SJCRH30 (cell line): ENCODE results near the gene PTPN22. TPM values are rescaled to one million over a fixed set of nuclear protein-coding genes. Genes with fewer than 3 reads are reported as not detected.

ENCODE experiments used
- DNase-seq, 2 experiments: peaks; one replicate each; pipeline ENCODE4 v3.0.0-alpha.2; 2015 to 2020
- H3K27ac ChIP-seq: fragments of 250-450 bp; sonication (Bioruptor Pico); 2 replicates; pipeline ENCODE4 v1.5.1; 2020; ENCODE audit warnings: mild to moderate bottlenecking, moderate library complexity
- H3K27me3 ChIP-seq: fragments of 250-450 bp; sonication (Bioruptor Pico); 2 replicates; pipeline ENCODE4 v1.5.1; 2020; ENCODE audit warnings: mild to moderate bottlenecking, moderate library complexity
- H3K36me3 ChIP-seq: fragments of 250-450 bp; sonication (Bioruptor Pico); 2 replicates; pipeline ENCODE4 v1.5.1; 2020; ENCODE audit warnings: mild to moderate bottlenecking, moderate library complexity
- H3K4me1 ChIP-seq: fragments of 250-450 bp; sonication (Bioruptor Pico); 2 replicates; pipeline ENCODE4 v1.5.1; 2020; ENCODE audit warnings: mild to moderate bottlenecking, moderate library complexity
- H3K4me3 ChIP-seq: fragments of 250-450 bp; sonication (Bioruptor Pico); 2 replicates; pipeline ENCODE4 v1.5.1; 2020; ENCODE audit warnings: mild to moderate bottlenecking, moderate library complexity
- H3K9me3 ChIP-seq: fragments of 250-450 bp; sonication (Bioruptor Pico); replicated peaks from 2 replicates; pipeline ENCODE4 v1.5.1; 2020; ENCODE audit warnings: mild to moderate bottlenecking, moderate library complexity
- total RNA-seq: library from RNA; depleted of rRNA; stranded (reverse); fragments of >200 nt; shearing (Covaris generic); gene quantifications from 2 replicates; pipeline ENCODE4 v1.2.3, GENCODE V29; 2014; rRNA removed

The PTPN22 gene
- total RNA-seq: 1.4 and 2.0 TPM in 2 replicates

DNA sequence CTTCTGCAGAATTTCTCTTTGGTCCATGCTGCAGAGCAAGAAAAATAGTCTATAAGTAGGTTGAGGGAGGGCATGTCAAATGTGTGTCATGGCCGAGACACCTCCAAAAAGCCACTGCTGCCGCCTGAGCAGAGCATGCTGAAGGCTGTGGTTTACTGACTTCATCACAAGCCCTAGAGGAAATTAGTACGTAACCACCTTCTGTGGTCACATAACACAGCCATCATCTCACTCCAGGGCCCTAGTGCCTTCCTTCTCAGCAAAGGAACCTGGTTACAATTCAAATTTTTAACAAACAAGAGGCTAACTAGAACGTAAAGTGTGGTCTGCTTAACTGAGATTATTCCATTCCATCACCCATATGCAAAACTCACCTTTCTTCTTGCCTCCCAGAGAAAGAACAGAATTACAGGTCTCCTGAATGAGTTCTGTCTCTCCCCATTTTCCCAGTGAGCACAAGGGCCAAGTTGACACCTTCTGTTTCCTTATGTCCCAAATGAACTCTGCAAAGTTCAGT, at the start of gene PTPN22:
Gene PTPN22, minus strand, starts transcription at position 116 of the 517 bp plus-strand sequence.
- H3K27ac ChIP-seq: no peak within 1 kb of the TSS
- no peaks in the 10 kb centered on the region for H3K36me3 ChIP-seq
- peak within 1 kb of the TSS; percentile 18; the same call in 1 of the 2 replicates for H3K4me3 ChIP-seq
- H3K9me3 ChIP-seq: no peaks in the 10 kb centered on the region
- no peaks in the 10 kb centered on the region for H3K27me3 ChIP-seq
- peak; percentile 43 to 58 for DNase-seq
- H3K4me1 ChIP-seq: peaks cover 7% of the 10 kb centered on the region; the same call in 1 of the 2 replicates

DNA sequence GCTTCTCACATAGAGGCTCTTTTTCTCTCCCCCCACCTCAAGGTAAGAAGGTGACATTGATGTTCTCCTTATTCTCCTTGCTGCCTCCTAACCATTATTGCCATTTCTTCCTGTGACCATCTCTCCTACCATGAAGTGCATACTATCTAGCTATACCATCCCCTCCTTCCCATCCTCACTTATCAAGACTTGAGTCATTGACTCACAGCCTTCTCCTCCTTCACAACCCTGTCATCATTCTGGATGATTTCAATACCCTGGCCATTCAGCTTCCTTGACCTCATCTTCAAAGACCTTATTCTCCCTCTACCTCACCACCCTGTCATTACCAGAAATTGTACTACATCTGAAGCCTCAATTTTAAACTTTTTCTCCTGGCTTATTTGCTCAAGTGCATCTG, 46.7 kb upstream of the PTPN22 start:
- DNase-seq: no peak
- no peak overlapping the region for H3K27ac ChIP-seq
- no peaks in the 10 kb centered on the region for H3K4me1 ChIP-seq
- H3K4me3 ChIP-seq: no peak overlapping the region
- no peaks in the 10 kb centered on the region for H3K27me3 ChIP-seq
- peaks cover 3% of the 10 kb centered on the region; the same call in 1 of the 2 replicates for H3K36me3 ChIP-seq
- no peaks in the 10 kb centered on the region for H3K9me3 ChIP-seq

DNA sequence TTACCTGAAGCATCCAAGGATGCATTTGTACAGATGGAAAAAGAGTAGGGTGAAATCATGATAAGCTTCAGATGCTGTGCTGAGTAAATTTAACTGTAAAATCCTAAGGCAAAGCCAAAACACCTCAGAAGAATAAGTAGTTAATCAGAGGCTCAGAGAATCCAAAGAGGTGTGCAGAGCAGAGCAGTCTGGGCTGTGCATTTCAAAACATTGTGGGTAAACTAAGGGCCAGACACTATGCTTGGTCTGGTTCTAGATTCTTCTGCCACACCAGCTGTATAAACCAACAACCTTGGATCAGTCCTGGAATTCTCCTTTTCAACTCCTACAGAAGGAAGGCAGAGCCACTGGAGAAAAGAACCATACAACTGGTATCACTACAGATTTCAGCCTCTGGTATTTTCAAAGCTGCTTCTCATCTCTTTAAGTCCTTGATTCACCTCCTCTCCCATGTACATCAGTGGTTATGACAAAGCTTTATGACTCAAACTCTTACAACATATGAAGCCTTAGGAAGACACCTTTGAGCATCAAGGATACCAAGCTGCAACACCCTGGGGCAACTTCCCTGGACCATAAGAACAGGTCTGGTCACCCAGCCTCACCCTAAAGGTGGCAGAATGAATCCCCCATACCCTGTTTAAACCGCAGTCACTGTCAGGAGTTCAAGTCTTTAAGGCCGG, 46.0 kb upstream of the PTPN22 start:
- Histone ChIP-seq H3K27me3 (no peaks in the 10 kb centered on the region), H3K4me1 (no peaks in the 10 kb centered on the region), H3K36me3 (peaks cover 4% of the 10 kb centered on the region; the same call in 1 of the 2 replicates), H3K9me3 (no peaks in the 10 kb centered on the region), H3K27ac (no peak overlapping the region), H3K4me3 (no peak overlapping the region)
- DNase-seq: no peak

DNA sequence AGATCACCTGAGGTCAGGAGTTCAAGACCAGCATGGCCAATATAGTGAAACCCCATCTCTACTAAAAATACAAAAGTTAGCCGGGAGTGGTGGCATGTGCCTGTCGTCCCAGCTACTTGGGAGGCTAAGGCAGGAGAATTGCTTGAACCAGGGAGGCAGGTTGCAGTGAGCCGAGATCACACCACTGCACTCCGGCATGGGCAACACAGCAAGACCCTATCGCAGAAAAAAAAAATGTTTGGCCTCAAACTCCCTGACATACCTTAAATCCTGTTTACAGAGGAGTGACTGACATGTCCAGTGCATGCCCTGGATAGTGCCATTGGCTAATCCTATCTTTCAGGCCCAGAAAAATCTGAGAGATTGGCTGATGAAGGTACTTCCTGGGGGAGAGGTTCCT, 45.5 kb upstream of the PTPN22 start:
- no peaks in the 10 kb centered on the region for H3K9me3 ChIP-seq
- no peaks in the 10 kb centered on the region for H3K4me1 ChIP-seq
- H3K4me3 ChIP-seq: no peak overlapping the region
- no peaks in the 10 kb centered on the region for H3K27me3 ChIP-seq
- no peak overlapping the region for H3K27ac ChIP-seq
- peaks cover 8% of the 10 kb centered on the region for H3K36me3 ChIP-seq
- no peak for DNase-seq

DNA sequence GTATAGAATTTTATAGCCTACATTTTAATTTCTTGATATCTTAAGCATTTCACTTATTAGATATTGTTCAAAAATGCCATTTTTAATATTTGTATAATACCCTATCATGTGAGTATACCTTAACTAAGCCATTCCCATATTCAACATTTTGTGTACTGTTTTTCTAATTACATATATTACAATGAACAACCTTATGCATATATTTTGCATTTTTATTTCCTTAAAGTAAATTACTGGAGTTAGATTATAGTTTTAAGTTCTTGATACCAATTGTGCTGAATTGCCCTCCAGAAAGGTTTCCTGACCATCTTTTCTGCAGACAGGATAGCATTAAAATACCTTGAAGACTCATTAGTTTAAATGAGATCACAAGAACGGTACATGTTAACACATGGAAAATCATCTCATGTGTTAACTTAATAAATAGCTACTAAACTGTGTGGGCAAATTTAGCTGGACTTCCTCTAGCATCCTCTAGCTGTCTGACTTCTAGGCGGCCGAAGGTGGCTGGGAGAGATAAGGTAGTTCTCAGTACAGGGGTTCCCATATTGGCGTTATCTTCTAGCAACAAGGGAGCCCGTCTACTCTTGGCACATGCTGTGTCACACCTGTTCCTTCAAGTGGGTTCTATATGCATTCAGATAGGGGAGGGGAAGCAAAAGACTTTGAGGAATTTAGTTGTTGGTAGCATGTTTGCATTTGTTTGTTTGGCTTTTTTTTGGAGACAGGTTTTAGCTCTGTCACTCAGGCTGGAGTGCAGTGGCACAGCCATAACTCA, 42.6 kb upstream of the PTPN22 start:
- no peaks in the 10 kb centered on the region for H3K27me3 ChIP-seq
- DNase-seq: no peak
- H3K4me1 ChIP-seq: no peaks in the 10 kb centered on the region
- H3K9me3 ChIP-seq: no peaks in the 10 kb centered on the region
- H3K27ac ChIP-seq: no peak overlapping the region
- no peak overlapping the region for H3K4me3 ChIP-seq
- peaks cover 27% of the 10 kb centered on the region for H3K36me3 ChIP-seq

DNA sequence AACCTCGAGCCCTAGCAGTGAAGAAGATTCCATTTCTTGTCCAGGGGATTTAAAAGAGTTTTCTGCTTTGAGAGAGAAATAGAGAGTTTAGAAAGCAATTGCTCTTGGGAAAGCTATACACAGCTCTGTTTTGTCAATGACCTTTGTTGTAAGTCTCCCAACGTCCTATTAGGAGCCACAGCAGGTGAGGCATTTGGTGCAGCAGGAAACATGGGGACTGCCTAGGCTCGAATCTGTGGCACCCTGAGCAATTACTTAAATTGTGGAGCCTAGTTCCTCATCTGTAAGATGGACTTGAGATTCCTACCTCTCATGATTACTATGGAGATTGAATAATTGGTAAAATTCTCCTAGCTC, 41.8 kb upstream of the PTPN22 start:
- no peak for DNase-seq
- Histone ChIP-seq H3K27ac (no peak overlapping the region), H3K27me3 (no peaks in the 10 kb centered on the region), H3K36me3 (peaks cover 35% of the 10 kb centered on the region), H3K4me3 (no peak overlapping the region), H3K4me1 (no peaks in the 10 kb centered on the region), H3K9me3 (no peaks in the 10 kb centered on the region)

DNA sequence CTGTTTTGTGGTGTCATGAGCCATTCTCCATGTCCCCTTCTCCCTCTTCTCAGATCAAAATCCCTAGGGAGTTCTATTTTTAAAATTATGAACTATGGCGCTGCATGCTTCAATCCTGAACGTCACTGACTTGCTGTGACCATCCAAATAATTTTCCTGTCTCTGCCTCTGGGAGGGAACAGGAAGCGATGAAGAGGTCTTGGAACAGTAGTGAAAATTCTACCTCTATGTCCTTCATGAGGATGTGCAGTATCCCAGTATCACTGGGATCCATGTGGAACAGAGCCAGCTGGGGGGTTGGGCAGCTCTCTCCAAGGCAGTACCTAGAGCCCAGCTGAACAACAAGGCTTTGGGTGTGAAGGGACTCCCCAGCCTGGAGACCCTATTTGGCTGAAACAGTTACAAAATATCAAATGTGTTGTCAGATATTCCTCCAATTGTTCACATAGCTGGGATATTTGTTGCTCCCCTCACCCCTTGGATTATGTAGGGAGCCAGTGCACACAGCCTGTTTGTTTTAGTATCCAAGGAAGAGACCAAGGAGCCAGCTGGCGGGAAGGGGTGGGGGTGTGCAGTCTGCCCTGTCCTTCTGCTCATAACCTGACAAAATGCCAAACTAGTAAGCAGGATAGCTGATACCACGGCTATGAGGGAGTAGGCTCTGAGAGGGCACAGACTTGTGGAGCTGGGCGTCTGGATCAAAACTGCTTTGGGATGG, 41.2 kb upstream of the PTPN22 start:
- Histone ChIP-seq H3K4me1 (no peaks in the 10 kb centered on the region), H3K27me3 (no peaks in the 10 kb centered on the region), H3K4me3 (no peak overlapping the region), H3K9me3 (no peaks in the 10 kb centered on the region), H3K27ac (no peak overlapping the region), H3K36me3 (peaks cover 40% of the 10 kb centered on the region)
- peak; percentile 15 to 30 for DNase-seq

DNA sequence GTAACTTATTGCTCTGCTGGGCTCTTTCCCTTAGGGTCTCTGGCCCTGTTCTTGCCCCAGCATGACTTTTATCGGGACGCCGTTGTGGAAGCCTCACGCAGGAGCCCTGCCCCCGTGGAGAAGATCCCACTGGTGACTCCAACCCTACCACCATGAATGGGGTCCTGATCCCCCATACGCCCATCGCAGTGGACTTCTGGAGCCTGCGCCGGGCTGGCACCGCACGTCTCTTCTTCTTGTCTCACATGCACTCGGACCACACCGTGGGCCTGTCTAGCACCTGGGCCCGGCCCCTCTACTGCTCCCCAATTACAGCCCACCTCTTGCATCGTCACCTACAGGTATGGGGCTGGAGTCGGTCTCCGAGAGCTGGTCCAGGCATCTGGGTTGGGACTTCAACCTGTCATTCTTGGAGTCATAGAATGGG, 33.9 kb upstream of the PTPN22 start:
- H3K9me3 ChIP-seq: no peaks in the 10 kb centered on the region
- peaks cover 18% of the 10 kb centered on the region for H3K36me3 ChIP-seq
- H3K27ac ChIP-seq: peak overlapping the region; percentile 69
- H3K4me3 ChIP-seq: peak overlapping the region; percentile 80
- 0 out of 2 replicates have a peak, but pooled peaks cover 2% of the 10 kb centered on the region for H3K4me1 ChIP-seq
- peak in 1 of 2 experiments; percentile 34 for DNase-seq
- H3K27me3 ChIP-seq: no peaks in the 10 kb centered on the region

DNA sequence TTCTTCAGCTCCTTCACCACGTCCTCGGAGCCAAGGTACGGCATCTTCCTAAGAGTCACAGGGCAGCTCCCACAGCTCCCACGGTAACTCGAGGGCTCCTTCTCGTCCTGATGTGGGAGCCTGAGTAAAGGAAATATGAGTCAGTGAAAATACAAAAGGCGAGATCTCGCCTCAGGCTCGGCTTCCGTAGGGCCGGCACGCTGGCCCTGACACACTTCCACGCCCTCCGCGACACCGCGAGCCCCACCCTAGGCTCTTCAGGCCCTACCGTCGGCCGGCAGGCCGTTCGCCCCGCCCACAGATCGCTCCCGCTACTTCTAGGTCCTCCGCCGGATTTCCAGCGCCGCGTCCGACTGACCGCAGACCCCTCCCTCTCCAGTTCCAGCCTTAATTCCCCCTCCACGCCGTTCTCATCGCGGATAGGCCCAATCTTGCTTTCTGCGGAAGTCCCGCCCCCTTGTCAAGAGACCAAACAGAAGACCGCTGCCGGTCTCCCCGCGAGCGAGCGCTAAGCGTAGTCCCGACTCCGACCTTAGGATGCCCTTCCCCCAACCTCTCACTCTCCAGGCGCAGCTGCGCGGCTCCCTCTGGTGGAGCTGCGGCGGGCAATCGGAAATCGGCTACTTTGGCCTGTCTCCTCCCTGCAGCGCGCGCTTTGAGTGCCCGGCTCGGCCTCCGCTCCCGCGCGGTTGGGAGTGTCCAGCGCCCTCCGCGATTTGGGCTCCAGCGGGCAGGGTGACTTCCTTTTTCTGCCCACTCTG, 33.3 kb upstream of the PTPN22 start, which contains the start of the genes AP4B1 and DCLRE1B:
Gene AP4B1, minus strand, starts transcription at position 126 of the 761 bp plus-strand sequence. Its CDS starts 82 bp downstream, at position 44.
Gene DCLRE1B, plus strand, starts transcription at position 653 of the 761 bp plus-strand sequence. CDS start 261 bp downstream, outside the sequence.
- Histone ChIP-seq H3K27ac (peak within 1 kb of the TSS; percentile 69), H3K4me3 (peak within 1 kb of the TSS; percentile 80), H3K9me3 (no peaks in the 10 kb centered on the region), H3K4me1 (0 out of 2 replicates have a peak, but pooled peaks cover 2% of the 10 kb centered on the region), H3K27me3 (no peaks in the 10 kb centered on the region), H3K36me3 (peaks cover 18% of the 10 kb centered on the region)
- DNase-seq: peak; percentile 99

DNA sequence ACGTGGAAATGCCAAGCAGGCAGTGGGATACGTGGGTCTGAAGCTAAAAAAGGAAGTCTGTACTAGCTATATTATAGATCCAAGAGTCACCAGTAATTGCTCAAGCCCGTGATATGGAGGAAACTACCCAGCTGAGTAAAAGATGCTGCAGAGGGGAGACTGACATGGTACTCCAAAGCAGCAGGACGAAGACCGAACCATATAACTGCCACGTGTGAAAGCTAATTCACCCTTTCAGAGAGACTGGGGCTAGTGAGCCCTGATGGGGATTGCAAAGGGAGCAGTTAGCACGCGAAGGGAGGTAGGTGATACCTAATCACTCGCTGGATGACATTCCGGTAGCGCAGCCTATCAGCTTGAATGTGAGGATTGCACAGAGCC, 32.8 kb upstream of the PTPN22 start:
- Histone ChIP-seq H3K4me1 (0 out of 2 replicates have a peak, but pooled peaks cover 2% of the 10 kb centered on the region), H3K27ac (peak overlapping the region; percentile 69), H3K4me3 (peak overlapping the region; percentile 80), H3K27me3 (no peaks in the 10 kb centered on the region), H3K36me3 (peaks cover 15% of the 10 kb centered on the region), H3K9me3 (no peaks in the 10 kb centered on the region)
- no peak for DNase-seq

DNA sequence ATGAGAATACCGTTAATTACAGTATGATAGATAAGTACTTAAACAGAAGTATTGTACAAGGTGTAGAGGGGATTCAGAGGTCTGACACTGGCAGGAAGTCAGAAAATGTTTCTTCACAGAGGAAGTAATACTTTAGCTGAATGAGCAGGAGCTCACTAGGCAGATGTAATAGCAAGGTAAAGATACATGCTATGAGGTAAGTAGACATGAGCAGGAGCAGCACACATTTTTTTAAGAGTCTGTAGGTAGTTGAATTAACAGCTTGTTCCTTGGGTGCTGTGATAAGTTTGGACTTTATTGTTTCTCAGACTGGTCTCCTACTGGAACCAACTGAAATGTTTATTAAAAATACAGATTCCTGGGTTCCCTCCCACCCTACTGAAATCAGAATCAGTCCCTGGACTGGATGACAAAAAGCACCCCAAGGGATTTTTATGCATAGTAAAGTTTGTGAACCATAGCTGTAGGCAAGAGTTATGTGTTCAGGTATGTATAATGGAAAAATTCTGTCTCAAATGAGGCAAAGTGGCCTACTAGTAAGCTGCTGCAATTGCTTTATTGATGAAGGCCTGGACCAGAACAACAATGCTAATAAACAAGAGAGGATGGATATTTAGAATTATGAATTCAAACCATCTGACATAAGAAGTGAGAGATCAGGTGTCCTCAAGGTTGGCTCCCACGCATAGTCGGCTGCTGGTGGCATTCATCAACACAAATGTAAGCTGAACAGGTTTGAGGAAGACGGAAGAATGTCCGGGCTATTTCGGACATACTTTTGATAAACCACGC, 32.2 kb upstream of the PTPN22 start:
- H3K36me3 ChIP-seq: peaks cover 9% of the 10 kb centered on the region
- H3K4me1 ChIP-seq: 0 out of 2 replicates have a peak, but pooled peaks cover 2% of the 10 kb centered on the region
- H3K27me3 ChIP-seq: no peaks in the 10 kb centered on the region
- DNase-seq: no peak
- no peaks in the 10 kb centered on the region for H3K9me3 ChIP-seq
- peak overlapping the region; percentile 69 for H3K27ac ChIP-seq
- peak overlapping the region; percentile 80 for H3K4me3 ChIP-seq

DNA sequence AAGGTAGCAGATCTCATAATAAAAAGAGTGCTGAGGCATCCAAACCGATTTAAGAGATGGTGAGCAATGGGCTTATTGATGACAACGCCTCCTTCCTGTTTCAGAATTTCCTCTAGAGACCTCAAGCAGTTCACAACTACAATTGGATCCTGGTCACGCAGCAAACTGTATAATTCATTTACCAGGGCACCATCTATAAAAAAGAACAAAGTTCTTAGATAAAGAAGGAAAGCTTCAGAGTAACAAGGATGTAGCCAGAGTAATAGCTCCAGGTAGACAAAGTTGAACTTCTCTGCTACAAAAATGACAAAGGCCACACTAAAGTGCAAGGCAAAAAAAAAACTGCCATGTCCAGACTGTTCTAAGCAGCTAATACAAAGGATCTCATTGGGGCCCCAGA, 29.7 kb upstream of the PTPN22 start:
- Histone ChIP-seq H3K36me3 (peaks cover 8% of the 10 kb centered on the region; the same call in 1 of the 2 replicates), H3K9me3 (no peaks in the 10 kb centered on the region), H3K4me3 (no peak overlapping the region), H3K27ac (no peak overlapping the region), H3K4me1 (0 out of 2 replicates have a peak, but pooled peaks cover 2% of the 10 kb centered on the region), H3K27me3 (no peaks in the 10 kb centered on the region)
- no peak for DNase-seq

DNA sequence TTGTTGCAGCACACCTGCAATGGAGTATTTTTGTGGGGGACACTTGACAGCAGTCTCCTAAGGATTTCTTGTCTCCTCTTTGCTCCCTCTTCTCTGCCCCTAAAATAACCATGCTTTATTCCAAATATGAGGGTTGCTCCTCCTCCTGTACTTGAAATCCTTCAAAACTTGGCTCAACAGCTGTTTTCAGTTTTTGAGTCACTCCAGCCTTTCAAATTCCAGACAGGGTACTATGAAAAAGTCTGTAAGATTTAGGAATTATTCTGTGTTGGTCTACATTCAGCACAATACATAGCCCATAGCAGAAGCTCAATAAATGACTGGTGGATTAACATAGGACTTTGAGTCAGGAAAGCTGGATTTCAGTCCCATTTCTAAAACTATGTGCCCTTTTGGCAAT, 27.6 kb upstream of the PTPN22 start:
- Histone ChIP-seq H3K27me3 (no peaks in the 10 kb centered on the region), H3K36me3 (peaks cover 8% of the 10 kb centered on the region), H3K4me1 (0 out of 2 replicates have a peak, but pooled peaks cover 2% of the 10 kb centered on the region), H3K9me3 (no peaks in the 10 kb centered on the region), H3K27ac (no peak overlapping the region), H3K4me3 (no peak overlapping the region)
- no peak for DNase-seq
